Hepatocyte (in vitro differentiated cells): ENCODE measurements around the gene DPEP1.

Source experiments
- EZH2 ChIP-seq: fragments of 200-600 bp; sonication (generic); IDR thresholded peaks from 2 replicates; pipeline ENCODE4 v1.6.1; 2016; ENCODE audit warnings: antibody characterized with exemption, mild to moderate bottlenecking, borderline replicate concordance
- TF ChIP-seq, protein P1 (sequence below): fragments of 200-600 bp; sonication (generic); IDR thresholded peaks from 2 replicates; pipeline ENCODE4 v1.5.1; 2016; ENCODE audit warnings: antibody characterized with exemption, mild to moderate bottlenecking; ENCODE audit not compliant: poor library complexity

DNA sequence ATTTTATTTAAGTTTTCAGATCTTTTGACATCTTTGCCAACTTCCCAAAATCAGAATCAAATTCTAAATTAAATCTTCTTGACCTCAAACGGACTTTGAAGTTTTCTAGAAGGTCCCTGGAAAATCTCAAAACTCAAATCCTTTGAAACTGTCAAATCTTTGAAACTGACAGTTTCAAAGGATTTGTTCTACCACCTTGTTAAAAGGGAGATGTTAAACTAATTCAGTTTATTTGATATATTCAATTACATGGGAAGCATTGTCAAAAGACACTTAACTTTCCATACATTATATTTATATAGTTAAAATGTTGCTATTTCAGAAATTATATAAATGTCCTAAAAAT lies 3.4 kb upstream of the DPEP1 start:
- TF ChIP-seq EZH2, result no peak
- TF ChIP-seq, protein P1, sequence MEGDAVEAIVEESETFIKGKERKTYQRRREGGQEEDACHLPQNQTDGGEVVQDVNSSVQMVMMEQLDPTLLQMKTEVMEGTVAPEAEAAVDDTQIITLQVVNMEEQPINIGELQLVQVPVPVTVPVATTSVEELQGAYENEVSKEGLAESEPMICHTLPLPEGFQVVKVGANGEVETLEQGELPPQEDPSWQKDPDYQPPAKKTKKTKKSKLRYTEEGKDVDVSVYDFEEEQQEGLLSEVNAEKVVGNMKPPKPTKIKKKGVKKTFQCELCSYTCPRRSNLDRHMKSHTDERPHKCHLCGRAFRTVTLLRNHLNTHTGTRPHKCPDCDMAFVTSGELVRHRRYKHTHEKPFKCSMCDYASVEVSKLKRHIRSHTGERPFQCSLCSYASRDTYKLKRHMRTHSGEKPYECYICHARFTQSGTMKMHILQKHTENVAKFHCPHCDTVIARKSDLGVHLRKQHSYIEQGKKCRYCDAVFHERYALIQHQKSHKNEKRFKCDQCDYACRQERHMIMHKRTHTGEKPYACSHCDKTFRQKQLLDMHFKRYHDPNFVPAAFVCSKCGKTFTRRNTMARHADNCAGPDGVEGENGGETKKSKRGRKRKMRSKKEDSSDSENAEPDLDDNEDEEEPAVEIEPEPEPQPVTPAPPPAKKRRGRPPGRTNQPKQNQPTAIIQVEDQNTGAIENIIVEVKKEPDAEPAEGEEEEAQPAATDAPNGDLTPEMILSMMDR, result no peak
